Right lobe of liver (tissue), 6 donors: Measurements from ENCODE around the gene REEP2. TPM values are rescaled to one million over a fixed set of nuclear protein-coding genes. Genes with fewer than 3 reads are reported as not detected.
A peak's percentile ranks its signal among the peaks of the same experiment; 100 is the strongest.
"Not testable (repeated sequence)": the region's sequence is repeated elsewhere in the genome, so short reads cannot be mapped to it uniquely, and the experiment has no call there.

Source experiments
- ATAC-seq, 4 donors: fragments of 200-7000 bp; cut with Tn5 transposase; one replicate each; pipeline ENCODE4 v1.9.1; 2020; ENCODE audit warnings: mild to moderate bottlenecking in 4 of 4, moderate library complexity in 4 of 4
- DNase-seq, 3 donors: peaks; one replicate each; pipeline ENCODE4 v3.0.0-alpha.2; 2020
- H3K27ac ChIP-seq, 3 donors: fragments of 200-600 bp; one replicate each; pipeline ENCODE4 v1.8.0; 2022
- H3K27me3 ChIP-seq, 2 donors: fragments of 200-600 bp; one replicate each; pipeline ENCODE4 v1.8.0; 2022
- H3K36me3 ChIP-seq, 4 donors: fragments of 200-600 bp; sonication (generic) in 1 of 4; one replicate each; pipeline versions ENCODE4 v1.5.1 to v1.8.0; 2017 to 2022; ENCODE audit warnings: control low read depth in 1 of 4
- H3K4me1 ChIP-seq, 4 donors: fragments of 200-600 bp; sonication (generic) in 1 of 4; one replicate each; pipeline versions ENCODE4 v1.5.1 to v1.8.0; 2017 to 2022; ENCODE audit warnings: control low read depth in 1 of 4
- H3K4me3 ChIP-seq, 3 donors: fragments of 200-600 bp; one replicate each; pipeline ENCODE4 v1.8.0; 2022
- H3K9me3 ChIP-seq, 4 donors: fragments of 200-600 bp; sonication (generic) in 1 of 4; one replicate each; pipeline versions ENCODE4 v1.5.1 to v1.8.0; 2017 to 2022; ENCODE audit warnings: control low read depth in 1 of 4
- POLR2A ChIP-seq: fragments of 450-650 bp; IDR thresholded peaks from one replicate; pipeline ENCODE4 v1.6.1; 2017; ENCODE audit warnings: antibody characterized with exemption, mild to moderate bottlenecking
- WGBS: methylation state at CpG from one replicate; pipeline ENCODE4 v1.1.6; 2018; ENCODE audit warnings: low coverage, low lambda C conversion rate; ENCODE audit not compliant: insufficient coverage; ENCODE audit errors: missing lambda C conversion rate; 5-methylcytosine and 5-hydroxymethylcytosine counted together
- intact Hi-C, 2 donors: fragments of 100-400 bp; cut with DNase I; formaldehyde crosslinking; loops; one replicate each; pipeline versions ENCODE4 v1.11.2 to v1.14.1; 2022
- total RNA-seq, 6 experiments: library from RNA; depleted of rRNA in 2 of 6; stranded (reverse); fragments of >200 nt in 2 of 6; fragmentation: NEBNext Ultra II Directional in 3 of 6; extraction: Animal tissue kit (Norgen Biotek cat#: 25700) in 3 of 6; gene quantifications; one replicate each; pipeline versions ENCODE4 v1.1.0 to v1.2.4, GENCODE V29; 2016 to 2023
- TF ChIP-seq, protein P1 (sequence below), 4 donors: fragments of 200-600 bp in 3 of 4; fragments of 450-650 bp in 1 of 4; IDR thresholded peaks; one replicate each; pipeline versions ENCODE4 v1.5.1 to v1.8.0; 2016 to 2022; ENCODE audit warnings: antibody characterized with exemption in 4 of 4, mild to moderate bottlenecking in 2 of 4
- donor health status: DM: no; HTN: yes; CAD: no.
- donor health status: DM: no; HTN: no; CAD: no.
- donor health status: DM: no; HTN: no; CAD: no.
- donor health status: DM: no; HTN: yes; CAD: no.
- donor health status: DM: no; HTN: yes; CAD: no.

REEP2 gene
- total RNA-seq, 6 experiments from 2014 or later, result not detected

- Histone ChIP-seq H3K27me3 (no peaks in the 10 kb centered on the region), H3K36me3 (no peaks in the 10 kb centered on the region), H3K27ac (no peak overlapping the region), H3K9me3 (no peaks in the 10 kb centered on the region), H3K4me1 (peaks cover 0 to 12% (median 5%) of the 10 kb centered on the region in 4 donors), H3K4me3 (no peak overlapping the region)
- peak; percentile 69 for TF ChIP-seq POLR2A
- TF ChIP-seq, protein P1, sequence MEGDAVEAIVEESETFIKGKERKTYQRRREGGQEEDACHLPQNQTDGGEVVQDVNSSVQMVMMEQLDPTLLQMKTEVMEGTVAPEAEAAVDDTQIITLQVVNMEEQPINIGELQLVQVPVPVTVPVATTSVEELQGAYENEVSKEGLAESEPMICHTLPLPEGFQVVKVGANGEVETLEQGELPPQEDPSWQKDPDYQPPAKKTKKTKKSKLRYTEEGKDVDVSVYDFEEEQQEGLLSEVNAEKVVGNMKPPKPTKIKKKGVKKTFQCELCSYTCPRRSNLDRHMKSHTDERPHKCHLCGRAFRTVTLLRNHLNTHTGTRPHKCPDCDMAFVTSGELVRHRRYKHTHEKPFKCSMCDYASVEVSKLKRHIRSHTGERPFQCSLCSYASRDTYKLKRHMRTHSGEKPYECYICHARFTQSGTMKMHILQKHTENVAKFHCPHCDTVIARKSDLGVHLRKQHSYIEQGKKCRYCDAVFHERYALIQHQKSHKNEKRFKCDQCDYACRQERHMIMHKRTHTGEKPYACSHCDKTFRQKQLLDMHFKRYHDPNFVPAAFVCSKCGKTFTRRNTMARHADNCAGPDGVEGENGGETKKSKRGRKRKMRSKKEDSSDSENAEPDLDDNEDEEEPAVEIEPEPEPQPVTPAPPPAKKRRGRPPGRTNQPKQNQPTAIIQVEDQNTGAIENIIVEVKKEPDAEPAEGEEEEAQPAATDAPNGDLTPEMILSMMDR (IDR thresholded peaks at IDR 0.05), result no peak
- intact Hi-C loops, result loop anchor here in 1 of 2 donors (5.0 kb wide), 1 partner anchor 33 kb away; no protein-coding TSS in a partner anchor
- 38% methylated on average over 2 of the region's 8 CpGs for WGBS
- peak in 1 of 4 donors; percentile 2 for ATAC-seq
- no peak for DNase-seq
Observed at GRCh38 chr5:138469540-138470321, 30.9 kb downstream of the REEP2 start.

GRCh38 chr5:138470322-138471051, 31.6 kb downstream of the REEP2 start:
- WGBS, result 15% methylated on average over 2 of the region's 3 CpGs

GRCh38 chr5:138471052-138471361, 32.1 kb downstream of the REEP2 start:
- intact Hi-C loops, result no loop called here

More at GRCh38 chr5:138470322-138471051, 31.6 kb downstream of the REEP2 start:
- Histone ChIP-seq H3K4me1 (peaks cover 0 to 12% (median 5%) of the 10 kb centered on the region in 4 donors), H3K36me3 (no peaks in the 10 kb centered on the region), H3K9me3 (no peaks in the 10 kb centered on the region), H3K4me3 (no peak overlapping the region), H3K27ac (no peak overlapping the region), H3K27me3 (no peaks in the 10 kb centered on the region)
- intact Hi-C loops, result no loop called here
- TF ChIP-seq, protein P1 (IDR thresholded peaks at IDR 0.05), result no peak
- TF ChIP-seq POLR2A, result no peak
- DNase-seq (no peak), ATAC-seq (no peak)

GRCh38 chr5:138472353-138472752, 33.5 kb downstream of the REEP2 start:
- DNase-seq, result no peak
- H3K9me3 ChIP-seq, result no peaks in the 10 kb centered on the region
- no peak for ATAC-seq
- TF ChIP-seq POLR2A, result no peak
- TF ChIP-seq, protein P1 (IDR thresholded peaks at IDR 0.05), result no peak
- no peaks in the 10 kb centered on the region for H3K27me3 ChIP-seq
- intact Hi-C loops, result no loop called here
- H3K4me3 ChIP-seq, result no peak overlapping the region
- no peak overlapping the region for H3K27ac ChIP-seq
- H3K36me3 ChIP-seq, result no peaks in the 10 kb centered on the region
- peaks cover 0 to 6% (median 1%) of the 10 kb centered on the region in 4 donors for H3K4me1 ChIP-seq
- WGBS, result 34% methylated on average over 6 of the region's 6 CpGs

More at GRCh38 chr5:138471052-138471361, 32.1 kb downstream of the REEP2 start:
- Histone ChIP-seq H3K4me3 (no peak overlapping the region), H3K9me3 (no peaks in the 10 kb centered on the region), H3K27ac (no peak overlapping the region), H3K36me3 (no peaks in the 10 kb centered on the region), H3K27me3 (no peaks in the 10 kb centered on the region), H3K4me1 (peaks cover 0 to 12% (median 5%) of the 10 kb centered on the region in 4 donors)
- DNase-seq (no peak), ATAC-seq (no peak)
- TF ChIP-seq, protein P1 (IDR thresholded peaks at IDR 0.05), result no peak
- no peak for TF ChIP-seq POLR2A
- 93% methylated on average over 2 of the region's 2 CpGs for WGBS

- H3K36me3 ChIP-seq, ATAC-seq, H3K4me1 ChIP-seq, H3K27ac ChIP-seq, DNase-seq, H3K27me3 ChIP-seq, H3K4me3 ChIP-seq, H3K9me3 ChIP-seq, intact Hi-C loops: not testable (repeated sequence)
- 88% methylated on average over 5 of the region's 5 CpGs for WGBS
Observed at GRCh38 chr5:138473151-138473550, 34.3 kb downstream of the REEP2 start.
